NT2/D1 (cell line): ENCODE measurements around the gene TBXAS1.

ENCODE experiments used
- SUZ12 ChIP-seq: IDR thresholded peaks from 2 replicates; pipeline ENCODE4 v1.6.1; 2011; ENCODE audit not compliant: insufficient read length, insufficient read depth; ENCODE audit errors: extremely low read depth
- YY1 ChIP-seq: IDR thresholded peaks from 2 replicates; pipeline ENCODE4 v1.6.1; 2011; ENCODE audit not compliant: insufficient read length, insufficient read depth
- ZNF274 ChIP-seq: IDR thresholded peaks from 2 replicates; pipeline ENCODE4 v1.6.1; 2011; ENCODE audit warnings: mild to moderate bottlenecking, low read depth, low read length

DNA sequence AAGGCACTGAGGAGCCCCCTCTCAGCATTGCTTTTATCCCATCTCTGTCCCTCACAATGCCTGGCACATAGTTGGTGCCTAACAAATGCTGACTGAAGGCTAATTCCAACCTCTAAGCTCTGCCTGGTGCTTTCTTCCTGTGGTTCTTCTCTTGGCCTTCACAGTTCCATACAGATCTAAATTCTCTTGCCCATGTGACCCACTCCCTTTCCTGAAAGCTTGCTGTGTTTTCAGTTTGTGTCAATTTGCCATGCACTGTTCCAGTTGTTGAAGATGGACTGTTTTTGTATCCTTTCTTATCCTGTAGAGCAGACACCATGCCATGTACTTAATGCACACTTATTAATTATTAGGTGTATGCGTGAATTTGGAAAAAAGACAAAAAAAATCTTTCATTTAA is 9.2 kb downstream of the TBXAS1 start:
- TF ChIP-seq SUZ12 (no peak), YY1 (no peak), ZNF274 (no peak)
